T-cell (primary cell): ENCODE results near the gene IL16. TPM values are rescaled to one million over a fixed set of nuclear protein-coding genes. Genes with fewer than 3 reads are reported as not detected.

Experiments used
- ATAC-seq, 4 experiments: fragments of 200-7000 bp in 3 of 4; fragments of 150-1000 bp in 1 of 4; cut with Tn5 transposase; replicated peaks in 1 of 4; 1 replicate in 3 of 4; 2 replicates in 1 of 4; pipeline ENCODE4 v1.10.0; 2021; ENCODE audit warnings: moderate library complexity in 3 of 4, mild to moderate bottlenecking in 2 of 4, moderate number of reproducible peaks in 1 of 4
- CTCF ChIA-PET, 2 donors: fragments of 300-600 bp; sonication (Branson Sonifier 250); formaldehyde crosslinking; loops; one replicate each; lab custom pipeline; 2022; ENCODE audit warnings: antibody characterized with exemption in 2 of 2; lab: Charles Lee
- POLR2A ChIA-PET, 2 donors: fragments of 300-600 bp; sonication (Branson Sonifier 250); formaldehyde crosslinking; loops; one replicate each; lab custom pipeline; 2022; ENCODE audit warnings: antibody characterized with exemption in 2 of 2; lab: Charles Lee
- DNase-seq, 35 experiments: peaks; one replicate each; pipeline versions ENCODE4 v3.0.0 to v3.0.0-alpha.2; 2013 to 2023
- H3K27ac ChIP-seq: one replicate; pipeline ENCODE4 v1.5.1; 2013; ENCODE audit warnings: low read length
- H3K27me3 ChIP-seq, 2 experiments: replicated peaks in 1 of 2; 1 replicate in 1 of 2; 2 replicates in 1 of 2; pipeline versions ENCODE4 v1.6.1 to v1.7.0; 2013; ENCODE audit warnings: low read length in 1 of 2, mixed read lengths in 1 of 2; ENCODE audit not compliant: control insufficient read depth in 2 of 2, insufficient read depth in 2 of 2; ENCODE audit errors: extremely low read depth in 1 of 2
- H3K36me3 ChIP-seq, 2 donors: 1 replicate in 1 of 2; 2 replicates in 1 of 2; pipeline versions ENCODE4 v1.6.1 to v1.7.0; 2013; ENCODE audit warnings: low read length in 1 of 2; ENCODE audit not compliant: control insufficient read depth in 2 of 2, insufficient read depth in 1 of 2; ENCODE audit errors: extremely low read depth in 1 of 2
- H3K4me1 ChIP-seq, 2 experiments: 1 replicate in 1 of 2; 2 replicates in 1 of 2; pipeline versions ENCODE4 v1.6.1 to v1.7.0; 2013; ENCODE audit warnings: low read length in 2 of 2, mixed read lengths in 1 of 2; ENCODE audit not compliant: insufficient read depth in 2 of 2, control insufficient read depth in 1 of 2; ENCODE audit errors: extremely low read depth in 1 of 2
- H3K4me3 ChIP-seq, 2 donors: 1 replicate in 1 of 2; 2 replicates in 1 of 2; pipeline versions ENCODE4 v1.5.1 to v1.7.0; 2013; ENCODE audit warnings: mild to moderate bottlenecking in 2 of 2, low read length in 1 of 2, moderate library complexity in 1 of 2; ENCODE audit not compliant: control insufficient read depth in 1 of 2; ENCODE audit errors: extremely low read depth in 1 of 2
- H3K9me3 ChIP-seq: 2 replicates; pipeline ENCODE4 v1.7.0; 2013
- H3K27ac Mint-ChIP-seq, 2 donors: one replicate each; pipeline ENCODE4 v1.8.0; 2020 to 2021; ENCODE audit warnings: mild to moderate bottlenecking in 2 of 2, mixed read lengths in 2 of 2
- H3K27me3 Mint-ChIP-seq, 2 donors: one replicate each; pipeline ENCODE4 v1.8.0; 2021 to 2022; ENCODE audit warnings: mixed read lengths in 2 of 2
- H3K36me3 Mint-ChIP-seq: one replicate; pipeline ENCODE4 v1.8.0; 2021; ENCODE audit warnings: mixed read lengths
- H3K4me1 Mint-ChIP-seq, 3 donors: one replicate each; pipeline ENCODE4 v1.8.0; 2020 to 2022; ENCODE audit warnings: mixed read lengths in 3 of 3, mild to moderate bottlenecking in 1 of 3
- H3K4me3 Mint-ChIP-seq, 3 donors: one replicate each; pipeline ENCODE4 v1.8.0; 2020 to 2022; ENCODE audit warnings: mild to moderate bottlenecking in 3 of 3, mixed read lengths in 3 of 3, moderate library complexity in 3 of 3
- H3K9me3 Mint-ChIP-seq, 3 donors: one replicate each; pipeline ENCODE4 v1.8.0; 2020 to 2022; ENCODE audit warnings: mixed read lengths in 3 of 3
- WGBS: methylation state at CpG from one replicate; pipeline ENCODE4 v1.1.5; 2013; ENCODE audit warnings: missing lambda C conversion rate; ENCODE audit not compliant: insufficient coverage; 5-methylcytosine and 5-hydroxymethylcytosine counted together
- total RNA-seq, 35 experiments: library from RNA in 6 of 35; stranded (reverse) in 6 of 35; fragments of 120-200 nt in 1 of 35; gene quantifications; one replicate each; pipeline versions ENCODE4 v1.2.1 to v1.2.4 and lab custom pipeline; 2013 to 2026

IL16 gene
- total RNA-seq (100 to 1,000 TPM; 143 to 319 (median 299) TPM), total RNA-seq (lab: John Stamatoyannopoulos, UW) (36.2 to 893 (median 289) reads per million in 29 experiments)
- 223 TPM for total RNA-seq (2013)

GRCh38 chr15:81196576-81197254, at the start of gene IL16:
TSS of gene IL16 (plus strand) at chr15:81196879. CDS start at chr15:81225400, 28,521 bp downstream.
- ATAC-seq = no peak

GRCh38 chr15:81151389-81151788, 45.3 kb upstream of the IL16 start:
- ATAC-seq = no peak
- H3K4me3 ChIP-seq = no peak overlapping the region
- no peaks in the 10 kb centered on the region for H3K4me1 ChIP-seq
- no peaks in the 10 kb centered on the region for H3K36me3 ChIP-seq
- Mint-ChIP-seq H3K9me3 (no peaks in the 10 kb centered on the region), H3K4me1 (peaks cover 2 to 9% (median 8%) of the 10 kb centered on the region in 3 donors), H3K27me3 (peaks cover 0 to 6% of the 10 kb centered on the region in 2 donors), H3K4me3 (no peak overlapping the region), H3K36me3 (no peaks in the 10 kb centered on the region), H3K27ac (no peak overlapping the region)
- no peaks in the 10 kb centered on the region for H3K9me3 ChIP-seq
- no peak for DNase-seq
- 65% methylated on average over 5 of the region's 7 CpGs for WGBS
- ChIA-PET CTCF (no interaction called here), POLR2A (no interaction called here)
- H3K27ac ChIP-seq = no peak overlapping the region
- no peaks in the 10 kb centered on the region for H3K27me3 ChIP-seq

More at GRCh38 chr15:81196576-81197254, at the start of gene IL16:
- H3K4me3 ChIP-seq = no peak within 1 kb of the TSS
- H3K4me3 Mint-ChIP-seq = no peak within 1 kb of the TSS
- H3K9me3 ChIP-seq = no peaks in the 10 kb centered on the region
- H3K27ac ChIP-seq = no peak within 1 kb of the TSS
- WGBS = 80% methylated on average over 15 of the region's 16 CpGs
- no peak within 1 kb of the TSS for H3K27ac Mint-ChIP-seq
- H3K27me3 ChIP-seq = peaks cover 0 to 28% of the 10 kb centered on the region in 2 experiments
- H3K36me3 ChIP-seq = no peaks in the 10 kb centered on the region
- peaks cover 3 to 26% of the 10 kb centered on the region in 2 donors for H3K27me3 Mint-ChIP-seq
- no peaks in the 10 kb centered on the region for H3K9me3 Mint-ChIP-seq
- DNase-seq = no peak
- ChIA-PET CTCF (no interaction called here), POLR2A (no interaction called here)
- no peaks in the 10 kb centered on the region for H3K36me3 Mint-ChIP-seq
- no peaks in the 10 kb centered on the region for H3K4me1 ChIP-seq
- peaks cover 0 to 5% (median 0%) of the 10 kb centered on the region in 3 donors for H3K4me1 Mint-ChIP-seq

GRCh38 chr15:81152339-81152738, 44.3 kb upstream of the IL16 start:
- ATAC-seq = no peak
- WGBS = 70% methylated on average over 2 of the region's 4 CpGs
- Histone ChIP-seq H3K27ac (no peak overlapping the region), H3K4me1 (no peaks in the 10 kb centered on the region), H3K4me3 (no peak overlapping the region), H3K9me3 (no peaks in the 10 kb centered on the region), H3K36me3 (no peaks in the 10 kb centered on the region), H3K27me3 (no peaks in the 10 kb centered on the region)
- Mint-ChIP-seq H3K27me3 (peaks cover 0 to 4% of the 10 kb centered on the region in 2 donors), H3K36me3 (no peaks in the 10 kb centered on the region), H3K27ac (no peak overlapping the region), H3K4me3 (no peak overlapping the region), H3K4me1 (peaks cover 2 to 18% (median 15%) of the 10 kb centered on the region in 3 donors), H3K9me3 (no peaks in the 10 kb centered on the region)
- ChIA-PET POLR2A (no interaction called here), CTCF (interaction anchor here in 1 of 2 donors (0.8 kb wide), 1 partner anchor 114 kb away, joined by 4 read pairs; no protein-coding TSS in a partner anchor)
- no peak for DNase-seq

GRCh38 chr15:81152799-81153198, 43.9 kb upstream of the IL16 start:
- no peak overlapping the region for H3K4me3 ChIP-seq
- H3K9me3 Mint-ChIP-seq = no peaks in the 10 kb centered on the region
- CTCF ChIA-PET = interaction anchor here in 1 of 2 donors (0.8 kb wide), 1 partner anchor 113 kb away, joined by 4 read pairs; no protein-coding TSS in a partner anchor
- ATAC-seq (no peak), DNase-seq (no peak)
- H3K27ac Mint-ChIP-seq = no peak overlapping the region
- POLR2A ChIA-PET = no interaction called here
- no peaks in the 10 kb centered on the region for H3K9me3 ChIP-seq
- H3K27me3 Mint-ChIP-seq = peaks cover 0 to 4% of the 10 kb centered on the region in 2 donors
- H3K36me3 Mint-ChIP-seq = no peaks in the 10 kb centered on the region
- H3K4me1 Mint-ChIP-seq = peaks cover 2 to 20% (median 15%) of the 10 kb centered on the region in 3 donors
- no peak overlapping the region for H3K27ac ChIP-seq
- H3K36me3 ChIP-seq = no peaks in the 10 kb centered on the region
- no peaks in the 10 kb centered on the region for H3K4me1 ChIP-seq
- no peak overlapping the region for H3K4me3 Mint-ChIP-seq
- WGBS = 81% methylated on average over 3 of the region's 4 CpGs
- H3K27me3 ChIP-seq = no peaks in the 10 kb centered on the region

- Mint-ChIP-seq H3K9me3 (no peaks in the 10 kb centered on the region), H3K36me3 (no peaks in the 10 kb centered on the region), H3K4me1 (peaks cover 3 to 22% (median 16%) of the 10 kb centered on the region in 3 donors), H3K27me3 (peaks cover 0 to 4% of the 10 kb centered on the region in 2 donors), H3K4me3 (no peak overlapping the region), H3K27ac (peak overlapping the region in 1 of 2 donors; percentile 40)
- H3K4me3 ChIP-seq = no peak overlapping the region
- ATAC-seq (peak in 3 of 4 experiments; percentile 36 to 55 (median 43)), DNase-seq (peak in 3 of 35 experiments; percentile 1 to 49 (median 18))
- H3K4me1 ChIP-seq = no peaks in the 10 kb centered on the region
- no peaks in the 10 kb centered on the region for H3K9me3 ChIP-seq
- H3K27ac ChIP-seq = no peak overlapping the region
- H3K27me3 ChIP-seq = peaks cover 0 to 4% of the 10 kb centered on the region in 2 experiments
- ChIA-PET POLR2A (no interaction called here), CTCF (interaction anchor here (0.5 to 3.0 kb wide), 7 partner anchors 15 to 255 kb away, joined by 3 to 67 read pairs (median 4); no protein-coding TSS in a partner anchor)
- H3K36me3 ChIP-seq = no peaks in the 10 kb centered on the region
- 46% methylated on average over 7 of the region's 10 CpGs for WGBS
These were observed 41.1 kb upstream of the IL16 start for GRCh38 chr15:81155375-81156218.

GRCh38 chr15:81156324-81156723, 40.4 kb upstream of the IL16 start:
- ATAC-seq (peak in 2 of 4 experiments; percentile 59 to 65), DNase-seq (no peak)
- ChIA-PET POLR2A (no interaction called here), CTCF (interaction anchor here (0.5 to 3.0 kb wide), 6 partner anchors 14 to 112 kb away, joined by 3 to 67 read pairs (median 4); no protein-coding TSS in a partner anchor)
- H3K9me3 Mint-ChIP-seq = no peaks in the 10 kb centered on the region
- WGBS = no CpG with 5 or more reads among the region's 3 CpGs
- no peak overlapping the region for H3K27ac ChIP-seq
- H3K27me3 Mint-ChIP-seq = peaks cover 0 to 2% of the 10 kb centered on the region in 2 donors
- no peaks in the 10 kb centered on the region for H3K9me3 ChIP-seq
- no peak overlapping the region for H3K4me3 Mint-ChIP-seq
- H3K27ac Mint-ChIP-seq = peak overlapping the region in 1 of 2 donors; percentile 40
- H3K4me3 ChIP-seq = no peak overlapping the region
- no peaks in the 10 kb centered on the region for H3K36me3 Mint-ChIP-seq
- H3K4me1 Mint-ChIP-seq = peaks cover 10 to 29% (median 23%) of the 10 kb centered on the region in 3 donors
- no peaks in the 10 kb centered on the region for H3K36me3 ChIP-seq
- H3K4me1 ChIP-seq = peaks cover under 1 to 7% of the 10 kb centered on the region in 2 experiments
- peaks cover 0 to 11% of the 10 kb centered on the region in 2 experiments for H3K27me3 ChIP-seq
